Parathyroid adenoma (tissue), 2 donors: Measurements from ENCODE around the gene ITPRIP.
A peak's percentile ranks its signal among the peaks of the same experiment; 100 is the strongest.

Source experiments
- H2AFZ ChIP-seq: fragments of 300-600 bp; sonication (generic); one replicate; pipeline ENCODE4 v1.7.0; 2017; ENCODE audit warnings: antibody characterized with exemption, mild to moderate bottlenecking
- H3K27ac ChIP-seq: fragments of 300-600 bp; sonication (generic); one replicate; pipeline ENCODE4 v1.7.0; 2017
- H3K27me3 ChIP-seq: fragments of 300-600 bp; sonication (generic); one replicate; pipeline ENCODE4 v1.7.0; 2017; ENCODE audit warnings: low read length; ENCODE audit not compliant: control insufficient read depth, insufficient read depth
- H3K36me3 ChIP-seq: fragments of 300-600 bp; sonication (generic); one replicate; pipeline ENCODE4 v1.7.0; 2017; ENCODE audit warnings: low read length; ENCODE audit not compliant: control insufficient read depth, insufficient read depth
- H3K4me1 ChIP-seq: fragments of 300-600 bp; sonication (generic); one replicate; pipeline ENCODE4 v1.7.0; 2017; ENCODE audit warnings: control low read depth
- H3K4me2 ChIP-seq: fragments of 300-600 bp; sonication (generic); one replicate; pipeline ENCODE4 v1.7.0; 2017; ENCODE audit warnings: low read length
- H3K4me3 ChIP-seq: fragments of 300-600 bp; sonication (generic); one replicate; pipeline ENCODE4 v1.7.0; 2017; ENCODE audit warnings: low read depth, low read length
- H3K79me2 ChIP-seq: fragments of 300-600 bp; sonication (generic); one replicate; pipeline ENCODE4 v1.7.0; 2017; ENCODE audit warnings: control low read depth
- H3K9ac ChIP-seq: fragments of 300-600 bp; sonication (generic); one replicate; pipeline ENCODE4 v1.7.0; 2017; ENCODE audit warnings: mild to moderate bottlenecking
- H3K9me3 ChIP-seq: fragments of 300-600 bp; sonication (generic); one replicate; pipeline ENCODE4 v1.7.0; 2017; ENCODE audit warnings: low read length; ENCODE audit not compliant: control insufficient read depth
- CTCF ChIP-seq: fragments of 300-600 bp; sonication (generic); IDR thresholded peaks from one replicate; pipeline ENCODE4 v1.7.0; 2017; ENCODE audit warnings: antibody characterized with exemption, mild to moderate bottlenecking
- donor health status: primary hyperparathyroidism.

Gene ITPRIP

GRCh38 chr10:104306897-104307296 lies 31.4 kb downstream of the ITPRIP start:
- no peak overlapping the region for H3K9ac ChIP-seq
- no peak overlapping the region for H3K27ac ChIP-seq
- no peaks in the 10 kb centered on the region for H3K79me2 ChIP-seq
- H3K4me3 ChIP-seq = no peak overlapping the region
- H2AFZ ChIP-seq = no peak overlapping the region
- H3K4me2 ChIP-seq = no peak overlapping the region
- no peaks in the 10 kb centered on the region for H3K36me3 ChIP-seq
- H3K4me1 ChIP-seq = peaks cover 22% of the 10 kb centered on the region
- TF ChIP-seq CTCF = no peak
- H3K9me3 ChIP-seq = no peaks in the 10 kb centered on the region
- no peaks in the 10 kb centered on the region for H3K27me3 ChIP-seq

GRCh38 chr10:104304927-104305326 lies 33.3 kb downstream of the ITPRIP start:
- Histone ChIP-seq H3K27me3 (no peaks in the 10 kb centered on the region), H3K4me1 (peaks cover 26% of the 10 kb centered on the region), H3K4me3 (no peak overlapping the region), H3K4me2 (peak overlapping the region; percentile 5), H3K27ac (peak overlapping the region; percentile 80), H2AFZ (peak overlapping the region; percentile 40), H3K36me3 (no peaks in the 10 kb centered on the region), H3K9ac (no peak overlapping the region), H3K79me2 (no peaks in the 10 kb centered on the region), H3K9me3 (no peaks in the 10 kb centered on the region)
- TF ChIP-seq CTCF = no peak

DNA sequence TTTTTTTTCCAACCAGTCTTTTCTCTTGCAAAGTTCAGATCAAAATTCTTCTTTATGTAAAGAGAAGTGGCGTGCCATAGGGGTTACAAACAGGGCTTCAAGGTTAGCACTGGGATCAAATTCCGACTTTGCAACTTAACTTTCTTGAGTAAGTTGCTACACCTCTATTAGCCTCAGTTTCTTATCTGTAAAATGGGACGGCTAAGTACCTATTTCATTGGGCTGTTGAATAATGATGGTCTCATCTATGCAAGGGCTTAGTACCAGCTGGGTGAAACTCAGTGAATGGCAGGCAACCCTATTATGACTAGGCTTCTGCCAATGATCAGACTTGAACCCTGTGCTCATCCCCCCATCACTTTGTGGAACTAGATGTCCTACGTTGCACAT lies 33.9 kb downstream of the ITPRIP start:
- H2AFZ ChIP-seq = no peak overlapping the region
- TF ChIP-seq CTCF = no peak
- no peaks in the 10 kb centered on the region for H3K9me3 ChIP-seq
- H3K4me2 ChIP-seq = peak overlapping the region; percentile 14
- no peaks in the 10 kb centered on the region for H3K36me3 ChIP-seq
- no peak overlapping the region for H3K4me3 ChIP-seq
- no peaks in the 10 kb centered on the region for H3K27me3 ChIP-seq
- peaks cover 26% of the 10 kb centered on the region for H3K4me1 ChIP-seq
- no peaks in the 10 kb centered on the region for H3K79me2 ChIP-seq
- peak overlapping the region; percentile 80 for H3K27ac ChIP-seq
- H3K9ac ChIP-seq = no peak overlapping the region

DNA sequence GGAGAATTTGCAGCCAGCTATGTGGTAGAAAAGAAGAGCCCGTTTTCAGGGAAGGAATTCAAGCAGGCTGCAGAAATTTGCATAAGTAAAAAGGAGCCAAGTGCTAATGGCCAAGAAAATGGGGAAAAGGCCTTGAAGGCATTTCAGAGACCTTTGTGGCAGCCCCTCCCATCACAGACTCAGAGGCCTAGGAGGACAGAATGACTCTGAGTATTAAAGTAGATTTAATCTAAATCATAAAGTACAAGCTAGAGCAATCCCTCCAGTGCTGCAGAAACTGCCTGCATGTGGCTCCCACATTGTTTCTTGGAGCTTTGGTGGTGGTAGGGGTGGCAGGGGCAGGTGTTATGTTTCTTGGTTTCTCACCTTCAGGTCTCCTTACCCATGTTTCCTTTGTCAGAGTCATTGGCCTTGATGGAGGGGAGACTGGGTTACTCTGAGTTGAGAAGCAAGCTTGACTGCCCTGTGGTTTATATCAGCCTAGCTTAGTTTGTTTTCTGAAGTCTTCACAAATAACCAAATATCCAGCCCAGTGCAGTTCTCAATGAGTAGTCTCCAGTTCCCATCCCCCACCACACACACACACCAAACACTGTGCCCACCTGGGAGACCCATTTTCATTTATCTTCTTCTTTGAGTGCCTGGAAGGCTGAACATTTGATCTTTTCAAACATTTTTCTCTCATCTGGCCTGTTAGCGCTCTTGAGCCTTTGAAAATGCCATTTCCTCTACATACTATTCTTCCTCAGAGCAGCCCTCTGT lies 34.5 kb downstream of the ITPRIP start:
- H3K27ac ChIP-seq = peak overlapping the region; percentile 80
- no peaks in the 10 kb centered on the region for H3K9me3 ChIP-seq
- no peak for TF ChIP-seq CTCF
- H3K4me1 ChIP-seq = peaks cover 26% of the 10 kb centered on the region
- H3K36me3 ChIP-seq = no peaks in the 10 kb centered on the region
- H3K27me3 ChIP-seq = no peaks in the 10 kb centered on the region
- H2AFZ ChIP-seq = no peak overlapping the region
- H3K4me2 ChIP-seq = no peak overlapping the region
- no peak overlapping the region for H3K4me3 ChIP-seq
- no peak overlapping the region for H3K9ac ChIP-seq
- H3K79me2 ChIP-seq = no peaks in the 10 kb centered on the region
